Left renal cortex interstitium (tissue), 4 donors: ENCODE results near the gene CCNI2. TPM values are rescaled to one million over a fixed set of nuclear protein-coding genes. Genes with fewer than 3 reads are reported as not detected.

ENCODE experiments used
- polyA plus RNA-seq, 4 donors: library from polyadenylated mRNA; unstranded; fragments of 120-200 nt; gene quantifications; one replicate each; pipeline ENCODE4 v1.2.1, GENCODE V29; 2013; ENCODE audit not compliant: insufficient read length in 4 of 4

CCNI2 gene
- polyA plus RNA-seq, 4 donors, result 3.7 to 4.8 (median 3.9) TPM

Other genes starting within 250 kb of the CCNI2 start
- gene IL5, start 203.9 kb upstream of the CCNI2 start, polyA plus RNA-seq, result under 1 TPM in 3 of 4 donors, not detected in 1; 0.16 to 0.62 (median 0.51) TPM
- 10 to 100 TPM; 43.4 to 50.8 (median 47.0) TPM for gene RAD50, start 190.4 kb upstream of the CCNI2 start, polyA plus RNA-seq
- under 1 TPM in 1 of 4 donors, not detected in 3; 0.13 TPM for gene IL13, start 89.3 kb upstream of the CCNI2 start, polyA plus RNA-seq
- gene IL4, start 73.4 kb upstream of the CCNI2 start, polyA plus RNA-seq, result not detected
- 10 to 100 TPM; 14.5 to 36.4 (median 24.5) TPM for gene KIF3A, start 9.9 kb upstream of the CCNI2 start, polyA plus RNA-seq
- gene SEPTIN8, start 29.8 kb downstream of the CCNI2 start, polyA plus RNA-seq, result 10 to 100 TPM; 74.2 to 84.5 (median 79.2) TPM
- 1 to 10 TPM; 4.5 to 5.1 (median 4.6) TPM for gene SOWAHA, start 65.9 kb downstream of the CCNI2 start, polyA plus RNA-seq
- gene SHROOM1, start 83.2 kb downstream of the CCNI2 start, polyA plus RNA-seq, result 10 to 100 TPM; 11.6 to 22.7 (median 18.4) TPM
- gene GDF9, start 119.0 kb downstream of the CCNI2 start, polyA plus RNA-seq, result 1 to 10 TPM; 1.6 to 1.8 (median 1.8) TPM
- gene UQCRQ, start 119.2 kb downstream of the CCNI2 start, polyA plus RNA-seq, result 100 to 1,000 TPM; 191 to 319 (median 201) TPM
- 1 to 10 TPM; 2.3 to 7.8 (median 6.4) TPM for gene LEAP2, start 126.2 kb downstream of the CCNI2 start, polyA plus RNA-seq
- gene AFF4, start 216.2 kb downstream of the CCNI2 start, polyA plus RNA-seq, result 10 to 100 TPM; 51.4 to 72.8 (median 59.6) TPM